Measurements from ENCODE around the gene VPS13A.
A peak's percentile ranks its signal among the peaks of the same experiment; 100 is the strongest.
"Not testable (repeated sequence)": the region's sequence is repeated elsewhere in the genome, so short reads cannot be mapped to it uniquely, and the experiment has no call there.

The VPS13A gene

GRCh38 chr9:77277719-77278118, 100.4 kb downstream of the VPS13A start:
- DNase-seq (ENCODE audit: low read depth, low spot score) = no peak
- H3K4me3 ChIP-seq (ENCODE audit: low read length) = no peak overlapping the region

GRCh38 chr9:77283991-77284390, 106.7 kb downstream of the VPS13A start:
- H3K4me3 ChIP-seq (ENCODE audit: low read length) = no peak overlapping the region
- no peak for DNase-seq (ENCODE audit: low read depth, low spot score)

GRCh38 chr9:77284616-77285015, 107.3 kb downstream of the VPS13A start:
- no peak overlapping the region for H3K4me3 ChIP-seq (ENCODE audit: low read length)
- no peak for DNase-seq (ENCODE audit: low read depth, low spot score)

- no peak for DNase-seq (ENCODE audit: low read depth, low spot score)
Measured at GRCh38 chr9:77290373-77290772, 113.0 kb downstream of the VPS13A start.

GRCh38 chr9:77291714-77292113, 114.4 kb downstream of the VPS13A start:
- DNase-seq (ENCODE audit: low read depth, low spot score) = peak; percentile 12

More at GRCh38 chr9:77290373-77290772, 113.0 kb downstream of the VPS13A start:
- H3K4me3 ChIP-seq (ENCODE audit: low read length) = no peak overlapping the region

GRCh38 chr9:77293949-77294348, 116.6 kb downstream of the VPS13A start:
- H3K4me3 ChIP-seq (ENCODE audit: low read length) = no peak overlapping the region
- DNase-seq (ENCODE audit: low read depth, low spot score) = no peak

More at GRCh38 chr9:77291714-77292113, 114.4 kb downstream of the VPS13A start:
- no peak overlapping the region for H3K4me3 ChIP-seq (ENCODE audit: low read length)

- no peak overlapping the region for H3K4me3 ChIP-seq (ENCODE audit: low read length)
- no peak for DNase-seq (ENCODE audit: low read depth, low spot score)
Measured at GRCh38 chr9:77304543-77304942, 127.2 kb downstream of the VPS13A start.

GRCh38 chr9:77305622-77306400, 128.5 kb downstream of the VPS13A start:
- DNase-seq (ENCODE audit: low read depth, low spot score) = no peak
- H3K4me3 ChIP-seq (ENCODE audit: low read length) = no peak overlapping the region

GRCh38 chr9:77307166-77307565, 129.8 kb downstream of the VPS13A start:
- DNase-seq (ENCODE audit: low read depth, low spot score) = no peak
- H3K4me3 ChIP-seq (ENCODE audit: low read length) = no peak overlapping the region

- no peak overlapping the region for H3K4me3 ChIP-seq (ENCODE audit: low read length)
- no peak for DNase-seq (ENCODE audit: low read depth, low spot score)
Measured at GRCh38 chr9:77316058-77316457, 138.7 kb downstream of the VPS13A start.

- no peak overlapping the region for H3K4me3 ChIP-seq (ENCODE audit: low read length)
- no peak for DNase-seq (ENCODE audit: low read depth, low spot score)
Measured at GRCh38 chr9:77325058-77325457, 147.7 kb downstream of the VPS13A start.

- no peak for DNase-seq (ENCODE audit: low read depth, low spot score)
- no peak overlapping the region for H3K4me3 ChIP-seq (ENCODE audit: low read length)
Measured at GRCh38 chr9:77328102-77328501, 150.8 kb downstream of the VPS13A start.

GRCh38 chr9:77370064-77370463, 192.7 kb downstream of the VPS13A start:
- no peak for DNase-seq (ENCODE audit: low read depth, low spot score)
- H3K4me3 ChIP-seq (ENCODE audit: low read length) = no peak overlapping the region

- no peak overlapping the region for H3K4me3 ChIP-seq (ENCODE audit: low read length)
- DNase-seq (ENCODE audit: low read depth, low spot score) = no peak
Measured at GRCh38 chr9:77374266-77374665, 196.9 kb downstream of the VPS13A start.

GRCh38 chr9:77375956-77376532, 198.7 kb downstream of the VPS13A start:
- no peak for DNase-seq (ENCODE audit: low read depth, low spot score)
- no peak overlapping the region for H3K4me3 ChIP-seq (ENCODE audit: low read length)

GRCh38 chr9:77384406-77384805, 207.1 kb downstream of the VPS13A start:
- DNase-seq (ENCODE audit: low read depth, low spot score) = no peak
- H3K4me3 ChIP-seq (ENCODE audit: low read length) = no peak overlapping the region

GRCh38 chr9:77386187-77386586, 208.9 kb downstream of the VPS13A start:
- H3K4me3 ChIP-seq (ENCODE audit: low read length) = no peak overlapping the region
- no peak for DNase-seq (ENCODE audit: low read depth, low spot score)

- no peak for DNase-seq (ENCODE audit: low read depth, low spot score)
- H3K4me3 ChIP-seq (ENCODE audit: low read length) = no peak overlapping the region
Measured at GRCh38 chr9:77391834-77392233, 214.5 kb downstream of the VPS13A start.

GRCh38 chr9:77392328-77392727, 215.0 kb downstream of the VPS13A start:
- H3K4me3 ChIP-seq (ENCODE audit: low read length) = no peak overlapping the region

GRCh38 chr9:77398581-77398980, 221.2 kb downstream of the VPS13A start:
- DNase-seq (ENCODE audit: low read depth, low spot score); H3K4me3 ChIP-seq (ENCODE audit: low read length): not testable (repeated sequence)

More at GRCh38 chr9:77392328-77392727, 215.0 kb downstream of the VPS13A start:
- DNase-seq (ENCODE audit: low read depth, low spot score) = no peak

- H3K4me3 ChIP-seq (ENCODE audit: low read length) = no peak overlapping the region
- DNase-seq (ENCODE audit: low read depth, low spot score) = no peak
Measured at GRCh38 chr9:77399964-77400363, 222.6 kb downstream of the VPS13A start.

Measured in Jurkat, Clone E6-1 (cell line).